Measurements from ENCODE around the gene STIM2.

Gene STIM2

DNA sequence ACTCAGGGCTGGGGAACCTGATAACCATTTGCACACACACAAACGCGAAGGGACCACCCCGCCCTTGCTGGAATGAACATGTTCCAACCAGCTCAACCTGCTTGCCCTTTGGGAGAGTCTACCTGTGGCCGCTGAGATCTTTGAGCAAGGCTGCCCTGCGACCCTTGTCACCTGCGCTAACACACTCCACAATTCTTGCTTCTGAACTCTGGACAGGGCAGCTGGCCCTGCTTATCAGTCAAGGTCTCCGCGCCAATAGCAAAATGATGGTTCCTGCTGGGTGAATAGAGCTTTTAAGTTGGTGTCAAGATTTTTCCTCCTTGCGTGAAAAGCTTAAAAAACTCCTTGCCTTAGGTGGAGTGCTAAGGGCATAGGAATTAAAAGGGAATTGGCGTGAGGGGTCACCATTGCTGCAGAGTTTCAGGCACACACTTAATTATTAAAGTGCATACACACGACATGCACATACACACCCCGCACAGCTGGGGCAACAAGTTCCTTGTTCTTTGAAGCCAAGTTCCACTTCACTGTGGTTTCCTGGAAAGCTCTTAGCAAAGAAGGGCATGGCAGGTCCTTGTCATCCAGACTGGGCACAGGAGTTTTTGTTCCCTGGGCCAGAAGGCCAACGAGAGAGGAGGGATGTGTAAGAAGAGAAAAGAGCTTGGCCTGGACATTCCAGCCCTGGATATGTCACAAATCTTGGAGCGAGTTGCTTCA is 207.7 kb downstream of the STIM2 start:
- peaks cover 4% of the 10 kb centered on the region for H3K27me3 Mint-ChIP-seq
- H3K4me3 Mint-ChIP-seq = no peak overlapping the region
- no peak overlapping the region for H3K27ac Mint-ChIP-seq
- DNase-seq = no peak
- H3K9me3 Mint-ChIP-seq = no peaks in the 10 kb centered on the region
- no peaks in the 10 kb centered on the region for H3K36me3 Mint-ChIP-seq (ENCODE audit: low read depth)
- no peaks in the 10 kb centered on the region for H3K4me1 Mint-ChIP-seq (ENCODE audit: low read depth)

Measured in activated T-cell treated with anti-CD3 and anti-CD28 coated beads, Interleukin-2, amount 50 U/mL, for 24 hours (primary cell).